GM23338 (cell line): Measurements from ENCODE around the gene MAPKBP1. TPM values are rescaled to one million over a fixed set of nuclear protein-coding genes. Genes with fewer than 3 reads are reported as not detected.

Experiments used
- ATAC-seq: fragments of 200-7000 bp; cut with Tn5 transposase; 3 replicates; pipeline ENCODE4 v1.9.1; 2020
- DNase-seq: peaks from one replicate; pipeline ENCODE4 v3.0.0-alpha.2; 2015; ENCODE audit warnings: low spot score
- H2AFZ ChIP-seq: fragments of 200-600 bp; sonication (generic); 2 replicates; pipeline ENCODE4 v1.8.0; 2016; ENCODE audit warnings: antibody characterized with exemption, mild to moderate bottlenecking, moderate library complexity
- H3F3A ChIP-seq: fragments of 200-600 bp; sonication (generic); replicated peaks from 2 replicates; pipeline ENCODE4 v1.8.0; 2017; ENCODE audit warnings: antibody characterized with exemption, mixed run types, low read depth
- H3K27ac ChIP-seq: fragments of 200-600 bp; sonication (generic); 2 replicates; pipeline ENCODE4 v1.6.1; 2016; ENCODE audit warnings: low read depth
- H3K27me3 ChIP-seq: fragments of 200-600 bp; sonication (generic); 2 replicates; pipeline ENCODE4 v1.8.0; 2016; ENCODE audit warnings: mild to moderate bottlenecking, mixed run types, moderate library complexity; ENCODE audit not compliant: insufficient read depth
- H3K36me3 ChIP-seq: fragments of 200-600 bp; sonication (generic); 2 replicates; pipeline ENCODE4 v1.8.0; 2016; ENCODE audit warnings: mild to moderate bottlenecking; ENCODE audit not compliant: insufficient read depth
- H3K4me1 ChIP-seq: fragments of 200-600 bp; sonication (generic); 2 replicates; pipeline ENCODE4 v1.8.0; 2016; ENCODE audit warnings: mild to moderate bottlenecking, moderate library complexity; ENCODE audit not compliant: insufficient read depth
- H3K4me2 ChIP-seq: fragments of 200-600 bp; sonication (generic); 2 replicates; pipeline ENCODE4 v1.7.1; 2017; ENCODE audit warnings: mixed run types
- H3K4me3 ChIP-seq: fragments of 200-600 bp; sonication (generic); 2 replicates; pipeline ENCODE4 v1.6.1; 2016; ENCODE audit warnings: mixed run types
- H3K79me2 ChIP-seq: fragments of 200-600 bp; sonication (generic); replicated peaks from 2 replicates; pipeline ENCODE4 v1.8.0; 2017; ENCODE audit warnings: mild to moderate bottlenecking; ENCODE audit not compliant: insufficient read depth
- H3K9me2 ChIP-seq: fragments of 200-600 bp; sonication (generic); 2 replicates; pipeline ENCODE4 v1.8.0; 2017; ENCODE audit not compliant: insufficient read depth
- H4K20me1 ChIP-seq: fragments of 200-600 bp; sonication (generic); replicated peaks from 2 replicates; pipeline ENCODE4 v1.8.0; 2017; ENCODE audit warnings: mild to moderate bottlenecking; ENCODE audit not compliant: insufficient read depth
- H3K27ac Mint-ChIP-seq: 2 replicates; pipeline ENCODE4 v1.8.0; 2020; ENCODE audit warnings: inconsistent platforms, mild to moderate bottlenecking, moderate library complexity, mixed read lengths
- H3K27me3 Mint-ChIP-seq: 3 replicates; pipeline ENCODE4 v1.8.0; 2022; ENCODE audit warnings: low read depth, mild to moderate bottlenecking, moderate library complexity, mixed read lengths, inconsistent platforms; ENCODE audit not compliant: insufficient read depth, poor library complexity
- H3K36me3 Mint-ChIP-seq: 3 replicates; pipeline ENCODE4 v1.8.0; 2021; ENCODE audit warnings: low read depth, mild to moderate bottlenecking, inconsistent platforms, moderate library complexity, mixed read lengths
- H3K4me1 Mint-ChIP-seq: 3 replicates; pipeline ENCODE4 v1.8.0; 2020; ENCODE audit warnings: mild to moderate bottlenecking, inconsistent platforms, mixed read lengths
- H3K4me3 Mint-ChIP-seq: 3 replicates; pipeline ENCODE4 v1.8.0; 2021; ENCODE audit warnings: moderate library complexity, mild to moderate bottlenecking, inconsistent platforms, mixed read lengths
- H3K9me3 Mint-ChIP-seq: 3 replicates; pipeline ENCODE4 v1.8.0; 2020; ENCODE audit warnings: moderate library complexity, mild to moderate bottlenecking, inconsistent platforms, mixed read lengths
- CREB1 ChIP-seq: fragments of 250-450 bp; sonication (Bioruptor Pico); IDR thresholded peaks from 2 replicates; pipeline ENCODE4 v1.5.0; 2020; ENCODE audit warnings: low read depth, mild to moderate bottlenecking, moderate library complexity
- CTCF ChIP-seq, 2 experiments: fragments of 200-600 bp in 1 of 2; sonication (generic) in 1 of 2; conservative IDR thresholded peaks; 2 replicates each; pipeline versions ENCODE4 v1.5.1 to v1.6.1; 2016 to 2017; ENCODE audit warnings: antibody characterized with exemption in 2 of 2, low read depth in 2 of 2, mild to moderate bottlenecking in 2 of 2, moderate library complexity in 1 of 2
- EZH2 ChIP-seq: fragments of 200-600 bp; sonication (generic); IDR thresholded peaks from one replicate; pipeline ENCODE4 v1.8.0; 2017; ENCODE audit warnings: antibody characterized with exemption, mild to moderate bottlenecking, low read depth; ENCODE audit not compliant: unreplicated experiment
- EZH2phosphoT487 ChIP-seq: fragments of 200-600 bp; sonication (generic); IDR thresholded peaks from one replicate; pipeline ENCODE4 v1.8.1; 2018; ENCODE audit warnings: antibody characterized with exemption; ENCODE audit not compliant: unreplicated experiment
- JUNB ChIP-seq: IDR thresholded peaks from one replicate; pipeline ENCODE4 v1.6.1; 2016; ENCODE audit warnings: antibody characterized with exemption; ENCODE audit not compliant: unreplicated experiment
- NANOG ChIP-seq: IDR thresholded peaks from 2 replicates; pipeline ENCODE4 v1.6.1; 2016; ENCODE audit warnings: antibody characterized with exemption, borderline replicate concordance
- POLR2AphosphoS5 ChIP-seq: IDR thresholded peaks from 2 replicates; pipeline ENCODE4 v1.6.1; 2016; ENCODE audit warnings: antibody characterized with exemption, low read depth
- REST ChIP-seq: IDR thresholded peaks from one replicate; pipeline ENCODE4 v1.6.1; 2018; ENCODE audit warnings: antibody characterized with exemption; ENCODE audit not compliant: unreplicated experiment
- STAT1 ChIP-seq: IDR thresholded peaks from one replicate; pipeline ENCODE4 v1.6.1; 2016; ENCODE audit warnings: antibody characterized with exemption; ENCODE audit not compliant: unreplicated experiment
- ZNF114 ChIP-seq: fragments of 250-450 bp; sonication (Bioruptor Pico); IDR thresholded peaks from 2 replicates; pipeline ENCODE4 v1.5.0; 2020; ENCODE audit warnings: mild to moderate bottlenecking, moderate library complexity
- ZNF331 ChIP-seq: fragments of 250-450 bp; sonication (Bioruptor Pico); IDR thresholded peaks from 2 replicates; pipeline ENCODE4 v1.5.0; 2020; ENCODE audit warnings: low read depth, mild to moderate bottlenecking, moderate library complexity
- ZNF462 ChIP-seq: fragments of 250-450 bp; sonication (Bioruptor Pico); IDR thresholded peaks from 2 replicates; pipeline ENCODE4 v1.5.0; 2020; ENCODE audit warnings: mild to moderate bottlenecking, moderate library complexity
- polyA plus RNA-seq: library from polyadenylated mRNA; unstranded; fragments of >200 nt; fragmentation: Nextera tagmentation; extraction: Ambion mirVana; gene quantifications from 2 replicates; pipeline ENCODE4 v1.2.1, GENCODE V29; 2016
- total RNA-seq: library from RNA; depleted of rRNA; stranded (reverse); fragments of >200 nt; shearing (Covaris generic); gene quantifications from 2 replicates; pipeline ENCODE4 v1.2.3, GENCODE V29; 2014

The MAPKBP1 gene
- total and polyA plus RNA-seq, 2 experiments from 2014 or later = 1.9 to 8.9 TPM

- Histone ChIP-seq H2AFZ (no peak overlapping the region), H3K4me2 (no peak overlapping the region), H3F3A (no peaks in the 10 kb centered on the region), H3K4me1 (no peaks in the 10 kb centered on the region), H3K27ac (no peak overlapping the region), H3K9me2 (no peaks in the 10 kb centered on the region), H3K4me3 (no peak overlapping the region), H4K20me1 (no peaks in the 10 kb centered on the region; the same call in 1 of the 2 replicates), H3K27me3 (no peaks in the 10 kb centered on the region), H3K79me2 (no peaks in the 10 kb centered on the region), H3K36me3 (no peaks in the 10 kb centered on the region)
- no peak for ATAC-seq
- Mint-ChIP-seq H3K4me1 (peaks cover 11% of the 10 kb centered on the region), H3K36me3 (no peaks in the 10 kb centered on the region), H3K4me3 (no peak overlapping the region), H3K27me3 (peaks cover 7% of the 10 kb centered on the region), H3K9me3 (no peaks in the 10 kb centered on the region; the same call in 2 of the 3 replicates), H3K27ac (no peak overlapping the region)
- TF ChIP-seq ZNF462 = no peak
- no peak for TF ChIP-seq NANOG
- no peak for TF ChIP-seq REST
- TF ChIP-seq EZH2phosphoT487 = no peak
- no peak for TF ChIP-seq STAT1
- TF ChIP-seq ZNF331 = no peak
- TF ChIP-seq POLR2AphosphoS5 = no peak
- TF ChIP-seq JUNB = no peak
- TF ChIP-seq CREB1 (CRISPR knock-in tag) = no peak
- TF ChIP-seq ZNF114 (CRISPR knock-in tag) = no peak
- TF ChIP-seq CTCF (conservative IDR thresholded peaks at IDR 0.05; ENCODE audit: low read depth in 2 of 2) = no peak
- TF ChIP-seq EZH2 = no peak
- DNase-seq = no peak
Observed at GRCh38 chr15:41809526-41810220, 35.4 kb downstream of the MAPKBP1 start.
